IMR-90 (cell line): ENCODE results near the gene SOCS4. TPM values are rescaled to one million over a fixed set of nuclear protein-coding genes. Genes with fewer than 3 reads are reported as not detected.
A peak's percentile ranks its signal among the peaks of the same experiment; 100 is the strongest.

Experiments
- ATAC-seq: fragments of 200-7000 bp; cut with Tn5 transposase; 2 replicates; pipeline ENCODE4 v1.9.1; 2020; ENCODE audit warnings: low read depth, mild to moderate bottlenecking, moderate library complexity
- BruUV-seq: library from RNA; stranded (reverse); fragments of 400-500 nt; replicated peaks from 2 replicates; lab custom pipeline; 2021; lab: Mats Ljungman, UMichigan
- CTCF ChIA-PET: fragments of 300-600 bp; formaldehyde crosslinking; extraction: SDS; loops from one replicate; lab custom pipeline; 2021; ENCODE audit warnings: antibody characterized with exemption; lab: Yijun Ruan, JAX
- POLR2A ChIA-PET: fragments of 300-600 bp; sonication (Branson Sonifier 250); formaldehyde crosslinking; loops from one replicate; lab custom pipeline; 2022; ENCODE audit warnings: antibody characterized with exemption; ENCODE audit not compliant: unreplicated experiment; lab: Charles Lee
- DNase-seq: peaks from one replicate; pipeline ENCODE4 v3.0.0; 2013
- H2AFZ ChIP-seq: replicated peaks from 2 replicates; pipeline ENCODE3; 2013; ENCODE audit warnings: low read length, mild to moderate bottlenecking; ENCODE audit not compliant: poor library complexity
- H2AK5ac ChIP-seq: 2 replicates; pipeline ENCODE4 v1.6.1; 2013; ENCODE audit warnings: low read depth, low read length, inconsistent platforms
- H2AK9ac ChIP-seq: replicated peaks from 2 replicates; pipeline ENCODE3; 2013; ENCODE audit warnings: mild to moderate bottlenecking, low read depth, low read length, moderate library complexity; ENCODE audit not compliant: poor library complexity
- H2BK120ac ChIP-seq: 2 replicates; pipeline ENCODE4 v1.6.1; 2013; ENCODE audit warnings: low read depth, low read length, inconsistent platforms
- H2BK15ac ChIP-seq: 3 replicates; pipeline ENCODE4 v1.6.1; 2013; ENCODE audit warnings: low read depth, low read length, inconsistent platforms
- H2BK20ac ChIP-seq: 2 replicates; pipeline ENCODE4 v1.6.1; 2013; ENCODE audit warnings: low read depth, mild to moderate bottlenecking, inconsistent platforms, low read length, moderate library complexity
- H2BK5ac ChIP-seq: 2 replicates; pipeline ENCODE4 v1.6.1; 2013; ENCODE audit warnings: mild to moderate bottlenecking, low read depth, low read length, inconsistent platforms; ENCODE audit not compliant: poor library complexity, severe bottlenecking
- H3K14ac ChIP-seq: replicated peaks from 2 replicates; pipeline ENCODE4 v1.6.1; 2013; ENCODE audit warnings: low read depth, low read length, inconsistent platforms
- H3K18ac ChIP-seq: 2 replicates; pipeline ENCODE4 v1.6.1; 2013; ENCODE audit warnings: low read depth, low read length, control low read depth
- H3K23ac ChIP-seq: 2 replicates; pipeline ENCODE4 v1.6.1; 2013; ENCODE audit warnings: low read depth, low read length, inconsistent platforms
- H3K27ac ChIP-seq: 2 replicates; pipeline ENCODE4 v1.5.1; 2013; ENCODE audit warnings: mild to moderate bottlenecking, control low read depth, low read length; ENCODE audit not compliant: insufficient read depth
- H3K27me3 ChIP-seq: 2 replicates; pipeline ENCODE4 v1.6.1; 2013; ENCODE audit warnings: low read length; ENCODE audit not compliant: control insufficient read depth, insufficient read depth
- H3K36me3 ChIP-seq: 2 replicates; pipeline ENCODE4 v1.6.1; 2013; ENCODE audit warnings: low read length, mixed read lengths; ENCODE audit not compliant: control insufficient read depth, insufficient read depth
- H3K4ac ChIP-seq: 2 replicates; pipeline ENCODE4 v1.6.1; 2013; ENCODE audit warnings: low read depth, low read length, inconsistent platforms
- H3K4me1 ChIP-seq: 2 replicates; pipeline ENCODE4 v1.6.1; 2013; ENCODE audit warnings: low read length, mixed read lengths; ENCODE audit not compliant: control insufficient read depth, insufficient read depth
- H3K4me2 ChIP-seq: 2 replicates; pipeline ENCODE4 v1.6.1; 2013; ENCODE audit warnings: low read depth, mild to moderate bottlenecking, control low read depth, low read length, moderate library complexity
- H3K4me3 ChIP-seq: 2 replicates; pipeline ENCODE4 v1.5.1; 2013; ENCODE audit warnings: low read depth, mild to moderate bottlenecking, control low read depth, low read length, moderate library complexity; ENCODE audit not compliant: insufficient read depth
- H3K56ac ChIP-seq: 2 replicates; pipeline ENCODE4 v1.6.1; 2013; ENCODE audit warnings: low read length, inconsistent platforms; ENCODE audit not compliant: insufficient read depth; ENCODE audit errors: extremely low read depth
- H3K79me1 ChIP-seq, 2 experiments: 2 replicates each; pipeline ENCODE4 v1.6.1; 2013; ENCODE audit warnings: low read length in 2 of 2, inconsistent platforms in 1 of 2, low read depth in 1 of 2
- H3K9ac ChIP-seq: 2 replicates; pipeline ENCODE4 v1.6.1; 2013; ENCODE audit warnings: low read depth, low read length, control low read depth
- H3K9me1 ChIP-seq: 2 replicates; pipeline ENCODE4 v1.6.1; 2013; ENCODE audit warnings: low read length, inconsistent platforms; ENCODE audit not compliant: insufficient read depth
- H3K9me3 ChIP-seq: 2 replicates; pipeline ENCODE4 v1.6.1; 2013; ENCODE audit warnings: low read length; ENCODE audit not compliant: control insufficient read depth, insufficient read depth
- H4K20me1 ChIP-seq: 2 replicates; pipeline ENCODE4 v1.6.1; 2013; ENCODE audit warnings: low read length, inconsistent platforms; ENCODE audit not compliant: insufficient read depth
- H4K5ac ChIP-seq: 2 replicates; pipeline ENCODE4 v1.6.1; 2013; ENCODE audit warnings: mild to moderate bottlenecking, low read depth, low read length, control low read depth
- H4K8ac ChIP-seq, 2 experiments: 2 replicates each; pipeline ENCODE4 v1.6.1; 2013; ENCODE audit warnings: low read depth in 2 of 2, low read length in 2 of 2, control low read depth in 1 of 2, inconsistent platforms in 1 of 2
- H4K91ac ChIP-seq: 2 replicates; pipeline ENCODE4 v1.6.1; 2013; ENCODE audit warnings: low read depth, low read length, inconsistent platforms; ENCODE audit not compliant: insufficient read depth
- BHLHE40 ChIP-seq: fragments of 150-350 bp; IDR thresholded peaks from 2 replicates; pipeline ENCODE4 v1.6.1; 2016; ENCODE audit warnings: mild to moderate bottlenecking, low read depth, low read length
- CEBPB ChIP-seq: IDR thresholded peaks from 2 replicates; pipeline ENCODE4 v1.6.1; 2012; ENCODE audit warnings: low read depth, low read length, improper control_type of control experiment
- CHD1 ChIP-seq: IDR thresholded peaks from 2 replicates; pipeline ENCODE4 v1.6.1; 2012; ENCODE audit warnings: low read depth, low read length, improper control_type of control experiment
- FOS ChIP-seq: fragments of 150-350 bp; IDR thresholded peaks from 2 replicates; pipeline ENCODE4 v1.6.1; 2016; ENCODE audit warnings: low read depth, low read length
- MAFK ChIP-seq: IDR thresholded peaks from 2 replicates; pipeline ENCODE4 v1.6.1; 2012; ENCODE audit warnings: low read depth, low read length, improper control_type of control experiment
- MXI1 ChIP-seq: IDR thresholded peaks from 2 replicates; pipeline ENCODE4 v1.6.1; 2012; ENCODE audit warnings: low read depth, mild to moderate bottlenecking, low read length, moderate library complexity, borderline replicate concordance
- POLR2A ChIP-seq: IDR thresholded peaks from 2 replicates; pipeline ENCODE4 v1.6.1; 2012; ENCODE audit warnings: mild to moderate bottlenecking, low read depth, low read length
- RAD21 ChIP-seq: IDR thresholded peaks from 2 replicates; pipeline ENCODE4 v1.6.1; 2012; ENCODE audit warnings: low read length, improper control_type of control experiment
- RCOR1 ChIP-seq: IDR thresholded peaks from 2 replicates; pipeline ENCODE4 v1.6.1; 2012; ENCODE audit warnings: mild to moderate bottlenecking, low read length, improper control_type of control experiment; ENCODE audit not compliant: insufficient replicate concordance
- RFX5 ChIP-seq: IDR thresholded peaks from 2 replicates; pipeline ENCODE4 v1.8.0; 2012; ENCODE audit warnings: low read depth, mild to moderate bottlenecking, low read length, moderate library complexity
- WGBS, 2 experiments: methylation state at CpG; one replicate each; pipeline versions ENCODE4 v1.1.5 to v1.1.7; 2013; ENCODE audit warnings: missing lambda C conversion rate in 2 of 2; ENCODE audit not compliant: insufficient read length in 1 of 2; ENCODE audit errors: extremely low coverage in 2 of 2; 5-methylcytosine and 5-hydroxymethylcytosine counted together
- dilution Hi-C: fragments of 300-500 bp; cut with HindIII; formaldehyde crosslinking; loops from one replicate; pipeline ENCODE4 v1.14.3; 2018; ENCODE audit warnings: low sequenced_read_pairs; ENCODE audit not compliant: unreplicated experiment
- in situ Hi-C: fragments of 300-500 bp; cut with MboI; formaldehyde crosslinking; loops from 3 replicates; pipeline ENCODE4 v1.14.3; 2019; ENCODE audit warnings: low sequenced_read_pairs, inconsistent platforms, mixed read lengths
- intact Hi-C: fragments of 100-400 bp; cut with micrococcal nuclease; formaldehyde crosslinking; loops from 2 replicates; pipeline ENCODE4 v1.10.0; 2022
- polyA plus RNA-seq, 3 experiments: library from polyadenylated mRNA; depleted of rRNA; stranded (reverse); fragments of >200 nt; gene quantifications; 2 replicates each; pipeline ENCODE4 v1.2.3, GENCODE V29; 2012; ENCODE audit warnings: low replicate concordance in 1 of 3
- total RNA-seq: library from RNA; depleted of rRNA; stranded (reverse); fragments of >200 nt; gene quantifications from 2 replicates; pipeline ENCODE4 v1.2.3, GENCODE V29; 2012
- TF ChIP-seq, protein P1 (sequence below): conservative IDR thresholded peaks from 2 replicates; pipeline ENCODE4 v1.5.1; 2012; ENCODE audit warnings: mild to moderate bottlenecking, low read depth, low read length, improper control_type of control experiment

Gene SOCS4
- total and polyA plus RNA-seq, 2 of the 4 experiments (the other 2 are of a cell fraction): 4.6 to 12.7 TPM

DNA sequence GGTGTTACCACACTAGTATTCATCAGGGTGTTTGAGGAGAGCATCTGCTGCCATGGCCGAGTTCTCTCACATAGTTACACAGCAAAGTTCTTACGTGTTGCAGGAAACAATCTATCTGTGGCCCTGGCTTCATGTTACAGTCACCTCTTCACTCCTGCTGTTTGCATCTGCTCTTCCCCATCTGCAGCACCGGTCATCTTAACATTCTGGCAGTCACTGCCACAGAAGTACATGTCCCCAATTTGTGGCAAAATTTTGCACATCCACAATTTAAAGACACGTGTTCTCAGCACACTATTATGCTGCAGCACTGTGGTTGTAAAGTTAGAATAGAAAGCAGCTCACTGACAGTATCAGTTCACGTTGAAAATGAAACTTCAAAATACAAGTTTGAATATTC, 47.6 kb downstream of the SOCS4 start:
- intact Hi-C loops: no loop called here
- Histone ChIP-seq H3K9me1 (peaks cover 16% of the 10 kb centered on the region), H2AFZ (peak overlapping the region; percentile 3), H3K27me3 (no peaks in the 10 kb centered on the region), H3K56ac (no peak overlapping the region), H2BK120ac (peak overlapping the region; percentile 9; the same call in 1 of the 2 replicates), H3K27ac (no peak overlapping the region), H2BK15ac (no peak overlapping the region; the same call in 2 of the 3 replicates), H2AK9ac (no peak overlapping the region), H2AK5ac (peak overlapping the region; percentile 25; the same call in 1 of the 2 replicates), H4K91ac (0 out of 2 replicates have a peak overlapping the region, but pooled peaks have one; percentile 0), H3K9me3 (no peaks in the 10 kb centered on the region), H3K4me2 (peak overlapping the region; percentile 90), H4K20me1 (peaks cover 4% of the 10 kb centered on the region; the same call in 1 of the 2 replicates), H3K9ac (no peak overlapping the region), H3K4me1 (peaks cover 16% of the 10 kb centered on the region), H3K79me1 (peaks cover 0 to 2% of the 10 kb centered on the region in 2 experiments; a peak in 1 of 4 replicates), H4K8ac (peak overlapping the region in 1 of 2 experiments; percentile 44; a peak in 1 of 4 replicates), H3K4me3 (peak overlapping the region; percentile 8; the same call in 1 of the 2 replicates), H4K5ac (peak overlapping the region; percentile 10; the same call in 1 of the 2 replicates), H3K23ac (peak overlapping the region; percentile 39; the same call in 1 of the 2 replicates), H3K18ac (no peak overlapping the region), H2BK5ac (no peak overlapping the region), H2BK20ac (no peak overlapping the region), H3K36me3 (no peaks in the 10 kb centered on the region), H3K14ac (peak overlapping the region; percentile 77), H3K4ac (peak overlapping the region; percentile 15)
- ChIA-PET CTCF (no interaction called here), POLR2A (no interaction called here)
- 0% methylated on average over 3 of the region's 5 CpGs; no CpG with 5 or more reads in 1 of the 2 experiments for WGBS, 2 experiments
- peak; percentile 60 for DNase-seq
- BruUV-seq: no TSS peak
- TF ChIP-seq FOS (no peak), RAD21 (no peak), RCOR1 (no peak), MXI1 (no peak), CHD1 (no peak), CEBPB (no peak), BHLHE40 (no peak), MAFK (no peak), RFX5 (no peak), POLR2A (no peak)
- TF ChIP-seq, protein P1, sequence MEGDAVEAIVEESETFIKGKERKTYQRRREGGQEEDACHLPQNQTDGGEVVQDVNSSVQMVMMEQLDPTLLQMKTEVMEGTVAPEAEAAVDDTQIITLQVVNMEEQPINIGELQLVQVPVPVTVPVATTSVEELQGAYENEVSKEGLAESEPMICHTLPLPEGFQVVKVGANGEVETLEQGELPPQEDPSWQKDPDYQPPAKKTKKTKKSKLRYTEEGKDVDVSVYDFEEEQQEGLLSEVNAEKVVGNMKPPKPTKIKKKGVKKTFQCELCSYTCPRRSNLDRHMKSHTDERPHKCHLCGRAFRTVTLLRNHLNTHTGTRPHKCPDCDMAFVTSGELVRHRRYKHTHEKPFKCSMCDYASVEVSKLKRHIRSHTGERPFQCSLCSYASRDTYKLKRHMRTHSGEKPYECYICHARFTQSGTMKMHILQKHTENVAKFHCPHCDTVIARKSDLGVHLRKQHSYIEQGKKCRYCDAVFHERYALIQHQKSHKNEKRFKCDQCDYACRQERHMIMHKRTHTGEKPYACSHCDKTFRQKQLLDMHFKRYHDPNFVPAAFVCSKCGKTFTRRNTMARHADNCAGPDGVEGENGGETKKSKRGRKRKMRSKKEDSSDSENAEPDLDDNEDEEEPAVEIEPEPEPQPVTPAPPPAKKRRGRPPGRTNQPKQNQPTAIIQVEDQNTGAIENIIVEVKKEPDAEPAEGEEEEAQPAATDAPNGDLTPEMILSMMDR: no peak
- dilution Hi-C loops: no loop called here
- ATAC-seq: no peak
- in situ Hi-C loops: no loop called here
